DMS53 treated with DMSO at 0.1 percent for 48 hours (cell line): Measurements from ENCODE around the gene SKOR1.

ENCODE experiments used
- DNase-seq: peaks from one replicate; lab custom pipeline; 2025; ENCODE audit not compliant: unreplicated experiment; lab: John Stamatoyannopoulos, UW

SKOR1 gene

DNA sequence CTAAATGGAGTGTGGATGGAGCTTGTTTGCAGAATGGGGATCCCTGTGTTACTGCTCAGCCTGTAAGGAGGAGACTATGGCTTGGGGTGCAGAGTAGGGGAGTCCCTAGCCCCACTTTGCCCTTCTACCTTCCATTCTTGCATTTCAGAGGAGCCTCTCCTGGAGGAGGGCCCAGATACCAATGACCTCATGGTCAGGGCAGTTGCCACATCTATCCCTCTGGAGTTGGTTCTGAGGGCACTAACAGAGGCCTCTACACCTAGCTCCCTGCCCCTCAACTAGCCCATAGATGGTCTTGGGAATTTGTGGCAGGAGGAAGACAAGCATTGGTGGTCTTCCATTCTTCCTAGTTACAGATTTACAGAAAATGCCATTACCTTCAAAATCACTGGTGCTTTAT, 6.1 kb downstream of the SKOR1 start:
- no peak for DNase-seq

- no peak for DNase-seq
Observed at GRCh38 chr15:67832031-67832551, 6.8 kb downstream of the SKOR1 start.

GRCh38 chr15:67832897-67833709, 7.8 kb downstream of the SKOR1 start:
- DNase-seq = no peak

DNA sequence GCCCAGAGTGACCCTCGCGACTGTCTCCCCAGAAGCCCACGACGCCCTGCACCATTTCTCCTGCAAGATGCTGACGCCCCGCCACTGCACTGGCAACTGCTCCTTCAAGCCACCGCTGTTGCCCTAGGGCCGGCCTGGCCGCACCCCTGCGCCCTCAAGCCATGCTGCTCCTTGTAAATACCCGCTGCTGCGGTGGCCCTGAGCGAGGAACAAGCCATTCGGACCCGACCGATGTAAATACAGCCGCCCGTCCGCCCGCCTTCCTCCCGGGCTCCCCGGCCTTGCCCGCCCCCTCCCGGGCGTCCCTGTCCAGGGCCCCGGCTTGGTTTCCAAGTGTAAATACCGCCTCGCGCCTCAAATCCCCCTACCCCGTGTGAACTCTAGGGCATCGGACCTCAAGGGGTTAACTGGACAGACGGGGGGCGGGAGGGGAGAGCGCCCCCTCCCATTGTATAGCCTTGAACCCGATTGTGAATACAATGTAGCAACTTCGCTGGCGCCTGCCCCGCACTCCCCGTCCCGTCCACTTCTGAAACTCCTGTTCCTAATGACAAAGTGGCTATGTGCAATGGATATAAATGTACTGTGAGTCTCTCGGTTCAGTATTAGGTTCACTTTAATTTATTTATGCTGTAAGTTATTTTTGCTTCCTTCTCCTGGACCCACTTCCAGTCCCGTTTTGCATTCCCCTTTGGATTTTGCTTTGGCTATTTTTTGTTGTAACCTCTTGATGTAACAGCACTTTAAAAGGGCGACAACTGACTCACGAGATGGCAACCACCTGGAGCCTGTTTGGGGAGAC, 8.6 kb downstream of the SKOR1 start:
- DNase-seq = peak; percentile 46

DNA sequence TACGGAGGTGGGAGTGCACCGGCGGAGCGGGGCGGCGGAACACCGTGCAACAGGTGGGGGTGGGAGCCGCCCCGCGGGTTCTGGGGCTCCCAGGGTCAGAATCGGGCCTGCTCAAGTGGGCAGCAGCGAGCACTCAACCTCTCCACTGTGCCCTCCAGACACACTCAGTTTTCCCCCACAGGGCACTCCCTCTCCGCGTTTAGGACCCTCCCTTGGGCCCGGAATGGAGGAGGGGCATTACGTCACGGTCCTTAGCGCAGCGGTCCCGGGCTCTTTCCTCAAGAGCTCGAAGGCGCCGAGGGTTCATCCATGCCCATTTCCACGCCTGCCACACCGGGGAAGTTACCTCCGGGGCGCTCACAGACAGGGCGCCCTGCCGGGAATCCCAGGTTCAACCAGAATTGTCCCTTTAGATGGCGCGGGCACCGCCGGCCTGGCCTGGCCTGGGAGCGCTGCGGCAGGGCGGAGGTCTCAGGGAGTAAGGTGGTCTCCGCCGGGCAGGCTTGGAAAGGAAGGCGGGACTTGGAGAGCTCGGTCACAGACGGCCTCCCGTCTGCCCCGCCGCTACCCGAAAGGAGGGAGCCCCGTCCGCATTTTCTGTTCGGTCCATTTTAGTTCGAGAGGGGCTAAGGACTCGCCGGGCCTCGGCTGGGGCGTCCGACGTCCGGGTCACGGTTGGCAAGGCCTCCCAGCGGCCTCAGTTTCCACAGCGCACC, 9.4 kb downstream of the SKOR1 start:
- no peak for DNase-seq

GRCh38 chr15:67835297-67836133, 10.2 kb downstream of the SKOR1 start:
- DNase-seq = peak; percentile 19

DNA sequence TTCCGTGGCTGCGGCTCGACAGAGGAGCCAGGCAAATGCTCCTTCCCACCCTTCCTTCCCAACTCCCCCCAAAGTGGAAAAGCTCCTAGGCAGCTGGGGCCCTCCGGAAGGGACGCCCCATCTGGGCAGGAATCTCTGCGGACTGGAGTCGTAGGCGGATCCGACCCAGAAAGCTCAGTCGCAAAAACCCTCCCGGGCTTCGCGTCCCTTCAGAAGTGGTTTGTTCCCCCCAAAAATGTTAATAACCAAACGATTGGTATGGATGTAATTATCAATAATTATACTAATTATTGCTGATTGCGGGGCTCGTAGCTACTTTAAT, 10.8 kb downstream of the SKOR1 start:
- DNase-seq = no peak

DNA sequence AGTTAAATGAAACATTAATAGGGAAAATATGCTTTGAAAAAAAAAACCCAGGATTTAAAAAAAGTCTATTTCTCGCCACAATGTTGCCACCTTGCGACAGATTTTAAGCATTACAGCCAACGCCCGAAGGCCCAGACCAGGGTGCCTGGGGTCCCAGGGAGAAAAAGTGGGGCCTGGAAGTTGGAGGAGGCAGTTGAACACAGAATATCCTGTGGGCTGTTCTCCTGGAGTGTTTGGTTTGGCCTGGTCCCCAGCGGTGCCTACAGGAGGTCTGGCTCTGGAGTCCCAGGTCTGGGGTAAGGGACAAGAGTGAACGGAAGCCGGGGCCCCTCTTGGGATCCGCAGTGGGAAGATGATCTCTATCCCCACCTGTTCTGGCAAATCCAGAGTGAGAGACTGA, 11.2 kb downstream of the SKOR1 start:
- peak; percentile 18 for DNase-seq

- DNase-seq = no peak
Observed at GRCh38 chr15:67836955-67837354, 11.6 kb downstream of the SKOR1 start.

GRCh38 chr15:67838789-67839332, 13.6 kb downstream of the SKOR1 start:
- DNase-seq = peak; percentile 41

GRCh38 chr15:67839499-67839928, 14.2 kb downstream of the SKOR1 start:
- DNase-seq = peak; percentile 63

DNA sequence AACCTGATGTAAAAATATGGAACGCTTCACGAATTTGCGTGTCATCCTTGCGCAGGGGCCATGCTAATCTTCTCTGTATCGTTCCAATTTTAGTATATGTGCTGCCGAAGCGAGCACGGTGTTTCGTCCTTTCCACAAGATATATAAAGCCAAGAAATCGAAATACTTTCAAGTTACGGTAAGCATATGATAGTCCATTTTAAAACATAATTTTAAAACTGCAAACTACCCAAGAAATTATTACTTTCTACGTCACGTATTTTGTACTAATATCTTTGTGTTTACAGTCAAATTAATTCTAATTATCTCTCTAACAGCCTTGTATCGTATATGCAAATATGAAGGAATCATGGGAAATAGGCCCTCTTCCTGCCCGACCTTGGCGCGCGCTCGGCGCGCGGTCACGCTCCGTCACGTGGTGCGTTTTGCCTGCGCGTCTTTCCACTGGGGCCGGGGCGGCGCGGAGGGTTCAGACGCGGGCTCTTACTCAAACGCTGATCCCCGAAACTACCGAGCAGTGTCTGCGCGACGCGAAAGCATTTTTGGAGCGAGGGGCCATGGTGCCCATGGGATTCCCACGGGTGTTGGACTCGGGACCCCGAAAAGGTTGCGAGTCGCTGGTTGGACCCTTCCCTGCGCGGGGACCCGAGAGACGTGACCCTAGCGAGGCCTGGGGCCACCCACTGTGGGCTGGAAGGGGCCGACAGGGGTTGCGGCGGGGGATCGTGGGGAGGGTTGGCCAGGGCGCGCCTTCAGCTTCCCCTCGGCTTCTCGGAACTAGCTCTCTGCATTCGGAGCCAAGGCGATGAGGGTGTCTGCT, 14.8 kb downstream of the SKOR1 start, which contains the start of gene RNU6-1:
RNU6-1 (minus strand) TSS at position 117 of the 820 bp plus-strand sequence.
- peak; percentile 75 for DNase-seq

DNA sequence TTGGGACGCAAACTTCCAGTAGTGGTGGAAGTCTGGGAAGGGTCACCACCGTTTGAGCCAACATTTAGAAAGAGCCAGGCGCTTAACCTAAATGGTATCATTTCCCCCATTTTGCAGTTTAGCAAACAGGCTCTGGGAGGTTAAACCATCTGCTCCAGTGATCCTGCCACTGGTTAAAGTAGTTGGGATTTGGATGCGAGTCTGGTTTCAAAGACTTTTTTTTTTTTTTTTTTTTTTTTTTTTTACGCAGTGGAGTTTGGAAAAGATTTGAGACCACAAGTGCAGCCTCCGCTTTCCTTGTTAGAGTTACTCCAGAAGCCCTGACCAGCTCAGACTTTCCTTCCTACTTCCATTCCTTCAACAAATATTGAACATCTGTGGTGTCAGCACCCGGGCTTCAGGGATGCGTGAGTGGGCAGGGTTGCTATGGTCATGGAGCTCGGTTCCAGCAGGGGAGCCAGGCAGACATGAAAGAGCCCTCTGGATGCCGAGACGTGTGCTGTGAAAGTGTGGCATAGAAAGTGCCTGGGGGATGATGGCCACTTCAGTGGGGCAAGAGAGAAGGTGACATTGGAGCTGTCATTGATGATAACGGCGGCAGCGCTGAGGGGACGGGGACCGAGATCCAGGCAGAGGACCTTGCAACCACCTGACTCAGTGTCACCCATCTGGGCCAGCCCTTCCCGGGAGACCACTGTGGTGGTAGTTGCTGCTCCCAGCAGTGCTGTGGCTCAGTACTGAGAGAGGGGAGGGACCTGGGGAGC, 15.6 kb downstream of the SKOR1 start:
- DNase-seq = peak; percentile 7

DNA sequence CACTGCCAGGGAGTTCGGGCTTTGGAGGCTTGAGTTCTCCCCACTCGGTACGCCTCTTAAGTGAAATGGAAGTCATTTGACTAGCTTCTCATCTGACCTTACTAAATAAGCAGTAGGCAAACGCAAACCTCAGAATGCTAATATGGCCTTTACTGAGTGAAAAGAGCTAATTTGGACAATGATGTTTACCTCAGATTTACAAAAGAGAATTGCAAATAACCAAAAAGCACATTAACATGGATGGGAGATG, 16.1 kb downstream of the SKOR1 start:
- no peak for DNase-seq

DNA sequence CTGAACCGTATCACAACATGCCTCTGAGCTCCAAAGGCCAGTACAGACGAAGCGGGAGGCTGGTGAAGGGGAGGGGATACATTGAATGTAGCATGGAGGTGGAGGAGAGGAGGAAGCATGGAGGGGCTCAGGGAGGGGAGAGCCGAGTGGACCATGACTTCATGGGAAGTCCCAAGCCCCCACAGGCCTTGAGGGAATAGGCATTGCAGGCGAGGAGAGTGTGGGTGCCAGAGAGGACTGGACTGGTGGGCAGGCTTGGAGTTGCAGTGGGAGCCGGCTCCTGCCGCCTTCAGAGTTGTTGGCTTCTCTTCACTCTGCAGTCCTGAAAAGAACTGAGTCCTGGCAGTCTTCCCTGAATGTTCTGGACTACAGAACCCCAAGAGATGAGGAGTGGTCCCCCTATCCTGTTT, 17.8 kb downstream of the SKOR1 start:
- DNase-seq = no peak

DNA sequence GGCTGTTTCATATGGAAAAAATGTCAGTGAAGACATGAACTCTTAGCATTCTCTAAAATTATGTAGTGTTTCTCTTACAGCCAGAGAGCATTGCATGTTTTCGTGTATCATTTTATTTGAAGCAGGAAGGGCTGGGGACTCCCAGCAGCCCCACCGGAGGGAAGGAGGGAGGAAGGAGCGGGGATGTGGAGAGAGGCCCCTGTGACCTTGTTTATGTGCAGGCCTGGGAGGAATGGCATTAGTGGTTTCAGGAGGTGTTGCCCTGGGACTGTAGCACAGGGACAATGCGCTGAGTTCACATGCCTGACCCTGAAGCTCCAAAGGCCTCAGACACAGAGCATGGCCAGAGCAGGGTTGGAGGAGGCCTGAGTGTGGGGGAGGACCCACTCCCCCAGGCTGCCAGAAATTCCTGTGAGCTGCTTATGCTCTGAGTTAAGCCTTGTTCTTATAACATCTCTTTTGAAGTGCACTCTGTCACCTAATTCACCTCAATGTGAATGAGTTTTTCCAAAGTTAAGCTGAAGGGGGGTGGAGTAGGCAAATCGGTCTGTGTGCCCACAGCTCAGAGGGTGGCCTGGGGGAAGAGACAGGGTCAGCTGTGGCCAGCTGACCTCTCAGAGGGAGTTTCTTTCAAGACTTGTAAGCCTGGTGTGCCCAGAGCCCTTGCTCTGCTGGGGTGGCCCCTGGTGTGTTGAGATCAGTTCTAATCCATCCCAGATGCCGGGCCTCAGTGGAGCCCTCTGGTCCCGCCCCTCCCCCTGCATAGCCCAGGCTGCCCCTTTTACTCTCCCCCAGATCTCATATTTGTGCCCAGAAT, 18.5 kb downstream of the SKOR1 start:
- no peak for DNase-seq

DNA sequence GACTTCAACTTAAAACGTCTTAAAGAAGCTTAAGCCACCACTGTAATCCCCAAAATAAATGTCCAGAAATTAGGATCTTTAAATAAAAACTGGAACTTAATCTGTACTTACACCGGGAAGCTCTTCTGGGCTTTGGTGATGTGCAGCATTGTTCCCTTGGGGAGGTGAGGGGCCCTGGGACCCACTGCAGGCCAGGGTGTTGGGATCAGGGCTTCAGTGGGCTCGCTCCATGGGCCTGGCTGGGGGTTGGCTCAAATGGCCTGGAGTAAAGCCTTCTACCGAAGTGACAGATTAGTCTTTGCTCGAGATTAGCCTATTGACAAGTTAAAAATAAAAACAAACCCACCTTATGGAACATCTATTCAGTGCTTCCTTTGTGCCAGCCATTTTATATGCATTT, 20.7 kb downstream of the SKOR1 start:
- DNase-seq = no peak

DNA sequence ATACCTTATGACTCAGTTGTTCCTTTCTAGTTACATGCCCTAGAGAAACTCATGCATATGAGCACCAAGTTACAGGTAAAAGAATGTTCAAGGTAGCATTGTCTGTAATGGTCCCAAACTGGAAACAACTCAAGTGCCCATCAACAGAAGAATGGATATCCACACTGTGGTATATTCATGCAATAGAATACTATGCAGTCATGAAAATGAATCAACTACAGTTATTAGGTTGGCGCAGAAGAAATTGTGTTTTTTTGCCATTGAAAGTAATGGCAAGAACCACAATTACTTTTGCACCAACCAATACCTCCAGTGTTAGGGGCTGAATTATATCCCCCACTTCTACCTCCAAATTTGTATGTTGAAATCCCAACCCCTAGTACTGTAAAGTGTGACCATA, 24.2 kb downstream of the SKOR1 start:
- DNase-seq = no peak
